ENCODE data around the gene MBD5. TPM values are rescaled to one million over a fixed set of nuclear protein-coding genes. Genes with fewer than 3 reads are reported as not detected.

MBD5 gene
- total and polyA plus RNA-seq, 4 donors = 5.7 to 140 (median 21.2) TPM

DNA sequence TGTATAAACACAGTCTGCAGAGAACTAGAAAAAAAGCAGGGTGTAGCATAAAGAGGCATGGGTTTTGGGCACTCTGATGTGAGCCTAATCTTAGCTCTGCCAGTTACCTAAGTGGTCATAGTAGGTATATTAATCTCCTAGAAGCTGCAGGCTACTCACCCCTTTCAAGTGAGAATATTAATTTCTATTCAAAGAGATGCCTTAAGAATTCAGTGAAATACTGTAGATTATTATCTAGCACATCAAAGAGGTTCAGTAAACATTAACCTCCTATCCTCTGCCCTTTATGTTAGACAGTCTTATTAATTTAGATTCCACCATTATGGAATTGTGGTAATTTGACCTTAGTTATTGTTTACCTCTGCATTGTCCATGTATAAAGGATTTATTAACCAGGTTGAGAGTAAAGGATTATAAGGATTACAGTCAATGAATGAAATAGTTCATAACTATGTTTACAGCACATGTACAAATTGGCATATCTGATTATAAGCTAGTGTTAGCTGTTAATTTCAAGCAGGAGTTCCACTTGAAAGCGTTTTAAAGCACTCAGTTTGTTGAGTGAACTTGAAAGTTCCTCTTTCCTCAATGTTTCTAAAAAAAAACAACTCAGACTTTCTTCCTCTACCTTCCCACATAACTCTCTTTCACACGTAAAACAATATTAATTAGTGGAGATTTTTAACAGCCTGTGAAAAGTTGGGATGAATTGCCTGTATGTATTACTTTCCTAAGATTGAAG is 473.1 kb downstream of the MBD5 start:
- Histone ChIP-seq H3K4me1 (ENCODE audit: control insufficient read depth in 5 of 5, insufficient read depth in 5 of 5, low read length in 5 of 5) (no peaks in the 10 kb centered on the region), H3K27me3 (ENCODE audit: control insufficient read depth in 3 of 3, insufficient read depth in 3 of 3, low read length in 2 of 3) (no peaks in the 10 kb centered on the region), H3K36me3 (ENCODE audit: control insufficient read depth in 4 of 4, insufficient read depth in 4 of 4, low read length in 4 of 4) (peaks cover 0 to 20% (median 9%) of the 10 kb centered on the region in 4 donors), H3K27ac (ENCODE audit: low read depth in 1 of 2, low read length in 1 of 2) (no peak overlapping the region), H3K9me3 (ENCODE audit: control insufficient read depth in 4 of 4, insufficient read depth in 3 of 4, low read length in 3 of 4) (peaks cover 0 to 3% (median 0%) of the 10 kb centered on the region in 4 donors), H3K4me3 (no peak overlapping the region), H3K9ac (ENCODE audit: insufficient read depth in 1 of 2, low read length in 2 of 2) (no peak overlapping the region)
- no peak for DNase-seq
- ATAC-seq (ENCODE audit: insufficient read depth, low FRiP score) = no peak
- 35 to 55% methylated on average over 2 of the region's 2 CpGs for WGBS, 2 donors
- TF ChIP-seq, protein P1, sequence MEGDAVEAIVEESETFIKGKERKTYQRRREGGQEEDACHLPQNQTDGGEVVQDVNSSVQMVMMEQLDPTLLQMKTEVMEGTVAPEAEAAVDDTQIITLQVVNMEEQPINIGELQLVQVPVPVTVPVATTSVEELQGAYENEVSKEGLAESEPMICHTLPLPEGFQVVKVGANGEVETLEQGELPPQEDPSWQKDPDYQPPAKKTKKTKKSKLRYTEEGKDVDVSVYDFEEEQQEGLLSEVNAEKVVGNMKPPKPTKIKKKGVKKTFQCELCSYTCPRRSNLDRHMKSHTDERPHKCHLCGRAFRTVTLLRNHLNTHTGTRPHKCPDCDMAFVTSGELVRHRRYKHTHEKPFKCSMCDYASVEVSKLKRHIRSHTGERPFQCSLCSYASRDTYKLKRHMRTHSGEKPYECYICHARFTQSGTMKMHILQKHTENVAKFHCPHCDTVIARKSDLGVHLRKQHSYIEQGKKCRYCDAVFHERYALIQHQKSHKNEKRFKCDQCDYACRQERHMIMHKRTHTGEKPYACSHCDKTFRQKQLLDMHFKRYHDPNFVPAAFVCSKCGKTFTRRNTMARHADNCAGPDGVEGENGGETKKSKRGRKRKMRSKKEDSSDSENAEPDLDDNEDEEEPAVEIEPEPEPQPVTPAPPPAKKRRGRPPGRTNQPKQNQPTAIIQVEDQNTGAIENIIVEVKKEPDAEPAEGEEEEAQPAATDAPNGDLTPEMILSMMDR (IDR thresholded peaks at IDR 0.05; ENCODE audit: control extremely low read depth, extremely low read depth) = no peak

DNA sequence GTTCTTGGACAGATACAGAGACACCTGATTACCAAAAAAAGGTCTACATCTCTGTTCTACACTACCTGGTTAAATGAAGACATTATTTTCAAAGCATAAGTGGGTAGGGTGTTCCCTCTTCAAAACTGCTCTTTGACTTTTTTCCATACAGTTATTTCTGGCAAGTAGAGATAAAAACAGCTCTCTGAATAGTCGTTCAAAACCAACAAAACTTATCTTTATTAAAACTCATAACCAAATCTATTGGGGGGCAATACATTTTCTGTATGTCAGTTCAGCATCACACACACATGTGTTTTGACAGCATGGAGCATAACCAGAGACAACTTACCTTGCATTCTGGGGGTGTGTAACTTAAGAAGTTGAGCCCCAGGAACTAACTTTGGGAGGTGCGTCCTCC is 474.7 kb downstream of the MBD5 start:
- Histone ChIP-seq H3K4me1 (ENCODE audit: control insufficient read depth in 5 of 5, insufficient read depth in 5 of 5, low read length in 5 of 5) (no peaks in the 10 kb centered on the region), H3K4me3 (no peak overlapping the region), H3K27me3 (ENCODE audit: control insufficient read depth in 3 of 3, insufficient read depth in 3 of 3, low read length in 2 of 3) (no peaks in the 10 kb centered on the region), H3K9me3 (ENCODE audit: control insufficient read depth in 4 of 4, insufficient read depth in 3 of 4, low read length in 3 of 4) (no peaks in the 10 kb centered on the region), H3K36me3 (ENCODE audit: control insufficient read depth in 4 of 4, insufficient read depth in 4 of 4, low read length in 4 of 4) (peaks cover 0 to 6% (median 1%) of the 10 kb centered on the region in 4 donors), H3K27ac (ENCODE audit: low read depth in 1 of 2, low read length in 1 of 2) (no peak overlapping the region), H3K9ac (ENCODE audit: insufficient read depth in 1 of 2, low read length in 2 of 2) (no peak overlapping the region)
- ATAC-seq (ENCODE audit: insufficient read depth, low FRiP score) (no peak), DNase-seq (no peak)
- TF ChIP-seq, protein P1 (IDR thresholded peaks at IDR 0.05; ENCODE audit: control extremely low read depth, extremely low read depth) = no peak
- 69 to 88% methylated on average over 2 of the region's 2 CpGs for WGBS, 2 donors

DNA sequence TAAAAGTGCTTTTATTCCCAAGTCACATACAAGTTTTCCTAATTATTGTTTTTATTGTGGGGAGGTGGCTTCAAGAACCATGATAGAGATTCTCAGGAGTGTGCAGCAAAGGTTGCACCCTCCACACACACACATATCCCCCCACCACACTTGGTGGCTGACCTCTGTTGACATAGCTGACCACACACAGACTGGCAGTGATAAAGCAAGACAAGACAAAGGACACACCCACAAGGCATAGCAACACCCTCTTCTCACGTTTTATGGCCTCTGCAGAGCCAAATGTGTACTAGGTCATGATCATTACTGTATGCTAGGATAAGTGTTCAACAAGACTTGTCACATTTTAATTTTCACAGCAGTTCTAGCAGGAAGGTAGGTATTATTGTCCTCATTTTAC is 480.7 kb downstream of the MBD5 start:
- DNase-seq (no peak), ATAC-seq (ENCODE audit: insufficient read depth, low FRiP score) (no peak)
- peaks cover 0 to 2% (median under 1%) of the 10 kb centered on the region in 4 donors for H3K36me3 ChIP-seq (ENCODE audit: control insufficient read depth in 4 of 4, insufficient read depth in 4 of 4, low read length in 4 of 4)
- TF ChIP-seq, protein P1 (IDR thresholded peaks at IDR 0.05; ENCODE audit: control extremely low read depth, extremely low read depth) = no peak
- H3K9ac ChIP-seq (ENCODE audit: insufficient read depth in 1 of 2, low read length in 2 of 2) = no peak overlapping the region
- H3K27ac ChIP-seq (ENCODE audit: low read depth in 1 of 2, low read length in 1 of 2) = no peak overlapping the region
- 45 to 73% methylated on average over 1 of the region's 1 CpG for WGBS, 2 donors
- H3K4me1 ChIP-seq (ENCODE audit: control insufficient read depth in 5 of 5, insufficient read depth in 5 of 5, low read length in 5 of 5) = no peaks in the 10 kb centered on the region
- no peaks in the 10 kb centered on the region for H3K9me3 ChIP-seq (ENCODE audit: control insufficient read depth in 4 of 4, insufficient read depth in 3 of 4, low read length in 3 of 4)
- no peaks in the 10 kb centered on the region for H3K27me3 ChIP-seq (ENCODE audit: control insufficient read depth in 3 of 3, insufficient read depth in 3 of 3, low read length in 2 of 3)
- H3K4me3 ChIP-seq = no peak overlapping the region
